HG02759 (cell line): Measurements from ENCODE around the gene DNAH10.

Experiments used
- ATAC-seq: cut with Tn5 transposase; IDR thresholded peaks from one replicate; pipeline ENCODE4 v1.9.1; 2021; ENCODE audit warnings: mild to moderate bottlenecking, moderate library complexity; ENCODE audit not compliant: unreplicated experiment

The DNAH10 gene

GRCh38 chr12:123961585-123962345 lies 199.7 kb downstream of the DNAH10 start:
- ATAC-seq = no peak

DNA sequence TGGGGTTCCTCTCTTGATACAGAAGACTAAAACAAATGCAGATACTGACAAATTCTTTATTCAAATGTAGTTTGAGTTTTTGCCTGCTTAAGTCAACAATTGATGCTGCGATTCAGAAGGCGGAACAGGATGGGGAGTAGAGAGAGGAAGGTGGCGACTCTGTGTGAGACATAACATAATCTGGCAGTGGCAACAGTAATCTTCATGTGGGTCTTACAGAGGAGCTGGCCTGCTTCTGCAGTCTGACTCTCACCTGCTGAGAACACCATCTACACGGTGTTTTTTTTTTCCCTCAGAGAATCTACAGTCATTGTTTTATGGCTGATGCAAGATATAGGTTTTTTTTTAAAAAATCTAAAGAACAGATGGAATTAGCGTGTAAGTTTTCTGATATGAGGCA lies 200.4 kb downstream of the DNAH10 start:
- ATAC-seq = no peak

DNA sequence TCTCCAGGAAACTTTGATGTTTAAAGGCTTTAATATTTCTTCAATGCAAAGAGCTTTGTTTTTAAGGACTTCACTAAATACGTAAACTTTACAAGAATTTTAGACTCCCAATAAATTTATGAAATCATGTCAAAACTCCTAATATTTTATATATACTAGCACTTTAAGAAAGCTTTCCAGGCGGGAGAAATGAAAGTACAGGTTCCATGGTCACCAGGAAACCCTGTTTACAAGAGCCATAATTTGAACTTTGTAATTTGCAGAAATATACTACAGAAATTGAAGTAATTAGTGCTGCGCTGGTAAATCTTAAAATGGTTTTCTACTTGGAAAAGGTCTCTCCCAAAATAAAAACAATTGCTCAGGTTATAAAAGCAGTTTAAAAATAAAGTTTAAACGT lies 201.7 kb downstream of the DNAH10 start:
- ATAC-seq = no peak

DNA sequence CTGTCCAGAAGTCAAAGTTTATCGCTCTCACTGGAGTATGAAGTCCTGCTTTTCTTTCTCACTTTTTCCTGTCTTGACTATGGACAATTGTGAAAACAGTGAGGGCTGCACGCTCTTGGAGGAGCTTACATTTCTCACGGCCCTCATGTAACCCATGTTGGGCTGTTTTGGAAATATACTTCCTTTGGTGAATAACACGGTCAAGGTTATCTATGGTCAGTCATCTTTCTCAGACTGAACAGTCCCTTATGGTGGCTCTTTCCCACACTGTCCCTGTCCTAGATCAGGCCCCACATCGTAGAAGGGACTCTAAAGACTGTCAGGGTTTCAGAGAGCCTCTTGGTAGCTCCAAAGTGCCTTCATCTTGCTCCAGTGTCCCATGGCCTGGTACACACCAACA lies 203.3 kb downstream of the DNAH10 start:
- no peak for ATAC-seq

GRCh38 chr12:123966596-123966995 lies 204.5 kb downstream of the DNAH10 start:
- ATAC-seq = no peak

DNA sequence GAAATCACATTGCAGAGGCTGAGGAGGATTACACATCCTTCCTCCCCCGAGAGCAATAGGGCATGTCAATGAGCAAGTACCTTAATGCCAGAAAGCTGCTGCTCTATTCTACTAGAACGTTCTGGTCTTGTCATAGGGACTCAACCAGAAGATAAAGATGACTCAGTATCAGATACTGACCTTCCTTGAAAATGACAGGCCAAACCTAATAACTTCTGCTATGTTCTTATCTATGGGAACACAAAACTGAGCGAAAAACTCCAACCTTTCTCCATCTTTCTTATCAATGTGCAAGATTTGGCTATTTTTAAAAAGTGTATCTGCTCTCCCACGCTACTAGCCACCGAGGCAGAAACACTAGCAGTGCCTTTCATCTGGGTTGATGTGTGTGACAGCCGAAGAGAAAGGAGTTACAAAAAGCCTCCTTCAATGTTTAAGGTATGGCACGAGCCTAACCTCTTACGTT lies 205.1 kb downstream of the DNAH10 start:
- no peak for ATAC-seq

- no peak for ATAC-seq
Measured at GRCh38 chr12:123971449-123971769, 209.3 kb downstream of the DNAH10 start.

DNA sequence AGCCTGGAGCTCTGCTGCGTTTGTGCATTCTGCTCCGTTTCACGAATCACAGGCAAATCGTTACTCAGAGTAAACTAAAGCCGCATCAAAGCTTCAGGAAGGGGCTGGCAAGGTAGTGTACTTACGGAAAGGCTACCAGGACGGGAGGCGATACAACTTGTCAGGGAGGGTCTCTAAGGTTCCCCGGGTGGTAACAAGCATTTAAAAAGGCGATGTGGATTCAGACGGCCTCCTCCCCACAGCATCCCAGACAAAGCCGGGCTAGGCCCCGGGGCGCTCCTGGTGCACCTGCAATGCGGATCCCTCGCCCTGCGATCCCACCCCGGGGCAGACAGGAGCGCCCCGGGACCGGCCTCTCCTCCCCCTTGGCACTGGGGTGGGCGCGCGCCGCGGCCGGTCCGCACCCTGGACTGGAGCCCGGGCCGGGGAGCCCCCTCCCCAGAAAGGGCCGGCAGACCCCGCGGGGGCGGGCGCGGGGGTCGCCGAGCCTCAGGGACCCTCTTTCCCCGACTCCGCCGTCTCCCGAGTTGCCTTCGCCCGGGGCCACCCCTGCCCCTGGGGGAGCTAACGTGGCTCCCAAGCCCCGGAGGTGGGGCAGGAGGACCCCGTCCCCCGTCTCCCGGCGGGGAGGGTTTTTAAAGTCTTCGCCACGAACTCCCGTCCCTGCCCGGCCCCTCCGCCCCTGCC lies 209.8 kb downstream of the DNAH10 start:
- ATAC-seq = peak; percentile 4

DNA sequence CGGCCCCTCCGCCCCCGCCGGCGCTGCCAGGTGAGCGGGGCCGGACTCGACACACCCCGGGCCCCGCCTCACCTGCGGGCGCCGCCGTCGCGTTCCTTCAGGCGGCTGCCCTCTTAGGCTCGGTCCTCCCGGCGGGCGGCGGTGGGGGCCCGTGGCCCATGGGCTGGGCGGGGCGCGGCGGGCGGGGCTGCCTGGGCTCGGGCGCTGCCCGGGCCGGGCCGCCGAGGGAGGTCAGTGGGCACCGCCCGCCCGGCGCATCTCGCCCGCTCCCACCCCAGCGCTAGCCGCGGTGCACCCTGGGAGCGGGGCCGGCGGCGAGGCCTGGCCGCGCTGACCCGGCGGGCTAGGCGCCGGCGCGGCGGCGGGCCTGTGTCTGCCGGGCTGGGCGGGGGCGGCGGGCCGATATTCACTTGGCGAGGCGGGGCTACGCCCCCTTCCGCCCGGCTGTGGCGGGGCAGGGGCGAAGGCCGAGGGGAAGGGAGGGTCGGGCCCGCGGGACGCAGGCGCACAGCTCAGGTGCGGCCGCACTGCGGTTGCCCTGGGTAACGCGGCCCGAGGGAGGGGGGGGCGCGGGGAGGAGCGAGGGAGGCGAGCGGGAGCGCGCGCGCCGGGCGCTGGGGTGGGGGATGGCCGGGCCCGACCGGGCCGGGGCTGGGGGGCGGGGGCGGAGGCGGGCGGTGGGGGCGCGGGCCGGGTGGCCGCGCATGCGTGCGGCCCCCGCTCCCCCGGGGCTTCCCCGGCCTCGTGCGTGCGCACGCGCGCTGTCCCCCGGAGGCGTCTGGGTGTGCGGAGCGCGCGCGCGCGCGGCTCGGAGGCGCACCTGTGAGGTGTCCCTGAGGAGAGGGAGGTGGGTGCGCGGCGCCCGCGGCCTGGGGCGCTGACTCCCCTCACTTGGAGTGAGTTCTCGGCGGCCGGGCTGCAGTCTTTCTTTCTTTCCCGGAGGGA lies 210.6 kb downstream of the DNAH10 start, which contains the start of the genes CCDC92 and ZNF664:
CCDC92 (minus strand) TSS at position 375 of the 945 bp plus-strand sequence. CDS start 28,526 bp downstream, outside the sequence.
ZNF664 (plus strand) TSS at position 759 of the 945 bp plus-strand sequence. CDS start 38,930 bp downstream, outside the sequence.
- peak; percentile 83 for ATAC-seq

DNA sequence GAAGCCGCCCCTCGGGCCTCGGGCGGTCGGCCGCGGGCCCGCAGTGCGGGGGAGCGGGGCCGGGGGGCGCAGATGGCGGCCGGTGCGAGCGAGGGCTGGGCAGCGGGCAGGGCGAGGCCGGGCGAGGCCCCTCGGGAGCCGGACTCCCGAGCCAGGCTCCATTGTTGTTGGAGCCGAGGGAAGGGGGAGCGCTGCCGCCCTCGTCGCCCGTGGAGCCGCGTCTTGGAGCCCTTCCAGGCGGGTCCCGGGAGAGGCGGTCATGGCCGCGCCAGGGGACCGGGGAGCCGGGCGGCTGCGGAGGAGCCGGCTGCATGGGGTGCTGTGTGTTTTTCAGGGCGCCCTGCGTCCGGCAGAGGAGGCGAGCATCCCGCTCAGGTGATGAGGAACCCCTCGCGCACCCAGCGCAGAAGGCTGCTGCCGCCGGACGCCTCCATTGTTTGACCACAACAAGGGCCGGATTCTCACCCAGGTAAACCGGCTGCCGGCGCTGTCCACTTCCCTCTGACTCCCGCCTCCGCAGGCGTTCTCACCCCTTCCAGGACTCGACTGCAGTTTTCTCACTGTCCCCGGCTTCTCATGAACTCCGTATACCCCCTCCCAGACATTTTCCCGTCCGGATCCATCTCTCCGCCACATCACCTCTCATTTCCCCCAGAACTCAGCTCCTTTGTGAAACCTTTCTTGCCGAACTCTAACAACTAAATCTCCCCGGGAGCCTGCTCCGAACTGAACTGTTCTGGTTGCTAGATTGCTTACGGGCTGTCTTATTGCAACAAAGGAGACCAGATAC lies 211.6 kb downstream of the DNAH10 start:
- peak; percentile 4 for ATAC-seq

DNA sequence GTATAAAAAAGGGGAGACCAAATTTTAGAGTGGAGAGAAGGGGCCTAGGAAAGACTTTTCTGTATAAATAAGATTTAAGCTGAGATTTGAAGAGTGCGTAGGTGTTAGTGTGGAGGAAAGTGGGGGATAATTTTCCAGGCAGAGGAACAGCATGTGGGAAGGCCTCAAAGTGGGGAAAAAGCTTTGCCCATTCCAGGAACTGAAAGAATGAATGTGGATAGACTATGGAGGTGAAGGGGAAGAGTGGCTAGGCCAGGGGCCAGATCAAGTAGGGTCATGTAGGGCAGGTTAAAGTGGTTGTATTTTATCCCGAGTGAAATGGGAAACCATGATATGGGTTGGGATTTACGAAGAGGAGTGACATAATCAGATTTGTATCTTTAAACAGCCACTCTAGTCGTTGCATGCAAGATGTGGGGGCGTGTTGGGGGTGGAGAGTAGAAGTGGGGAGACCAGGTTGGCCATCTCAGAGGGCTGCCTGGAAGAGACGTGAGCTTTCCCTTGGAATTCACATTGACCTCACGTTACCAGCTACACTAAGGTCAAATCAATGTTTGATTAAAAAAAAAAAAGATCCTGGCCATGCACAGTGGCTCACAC lies 214.2 kb downstream of the DNAH10 start:
- ATAC-seq = no peak

DNA sequence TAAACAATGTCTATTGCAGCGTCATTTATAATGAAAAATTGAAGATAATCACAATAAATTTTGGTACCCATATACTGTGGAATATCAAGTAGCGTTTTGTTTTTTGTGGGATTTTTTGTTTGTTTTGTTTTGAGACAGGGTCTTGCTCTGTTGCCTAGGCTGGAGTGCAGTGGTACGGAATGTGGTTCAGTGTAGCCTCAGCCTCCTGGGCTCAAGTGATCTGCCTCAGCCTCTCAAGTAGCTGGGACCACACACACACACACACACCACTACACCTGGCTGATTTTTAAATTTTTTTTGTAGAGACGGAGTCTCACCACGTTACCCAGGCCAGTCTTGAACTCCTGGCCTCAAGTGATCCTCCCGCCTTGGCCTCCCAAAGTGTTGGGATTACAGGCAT lies 217.5 kb downstream of the DNAH10 start:
- ATAC-seq = no peak

DNA sequence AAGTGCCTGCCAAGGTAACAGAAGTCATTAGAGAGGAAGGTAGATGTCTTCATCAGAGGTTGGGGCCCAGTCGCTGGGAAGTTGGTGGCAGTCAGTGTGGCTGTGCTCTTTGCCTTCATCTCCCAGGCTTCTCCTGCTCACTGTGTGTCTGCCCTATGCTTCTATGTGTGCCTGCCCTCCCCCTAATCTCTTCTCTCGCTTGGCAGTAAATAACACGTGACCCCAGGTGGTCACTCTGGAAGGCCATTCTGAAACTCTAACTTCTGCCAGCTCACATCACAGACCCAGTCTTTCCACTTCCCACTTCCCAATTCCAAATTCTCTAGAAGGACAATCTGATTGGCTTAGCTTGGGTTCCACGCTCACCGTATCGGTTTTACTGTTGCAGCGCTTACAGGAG lies 220.2 kb downstream of the DNAH10 start:
- ATAC-seq = no peak

DNA sequence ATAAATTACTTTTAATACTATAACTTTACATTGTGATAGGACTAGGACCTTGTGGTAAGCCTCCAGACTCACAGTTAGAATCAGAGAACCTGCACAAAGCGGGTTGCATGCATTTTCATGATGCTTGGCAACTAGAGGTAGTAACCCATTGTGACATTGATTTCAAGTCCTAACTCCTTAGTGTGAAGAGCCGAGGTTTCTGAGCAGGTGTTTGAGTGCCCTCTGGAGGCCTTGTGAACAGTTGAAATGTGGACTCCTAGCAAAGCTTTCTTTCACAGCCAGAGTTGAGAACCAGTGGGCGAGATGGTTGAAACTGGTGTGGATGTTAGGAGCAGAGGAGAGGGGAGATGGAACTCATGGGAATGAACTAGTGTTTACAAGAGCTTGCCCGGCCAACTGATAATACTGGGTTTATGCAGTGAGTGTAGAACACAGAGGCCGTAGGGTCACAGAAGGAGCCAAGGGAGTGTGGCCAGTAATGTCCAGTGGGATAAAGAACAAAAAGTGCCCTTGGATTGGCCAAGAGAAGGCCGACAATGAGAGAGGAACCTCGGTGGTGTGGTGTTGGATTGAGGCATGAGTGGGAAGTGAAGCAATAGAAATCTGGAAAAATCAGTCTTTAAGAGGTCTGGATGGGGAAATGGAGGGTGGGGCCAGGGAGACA lies 221.9 kb downstream of the DNAH10 start:
- ATAC-seq = no peak

DNA sequence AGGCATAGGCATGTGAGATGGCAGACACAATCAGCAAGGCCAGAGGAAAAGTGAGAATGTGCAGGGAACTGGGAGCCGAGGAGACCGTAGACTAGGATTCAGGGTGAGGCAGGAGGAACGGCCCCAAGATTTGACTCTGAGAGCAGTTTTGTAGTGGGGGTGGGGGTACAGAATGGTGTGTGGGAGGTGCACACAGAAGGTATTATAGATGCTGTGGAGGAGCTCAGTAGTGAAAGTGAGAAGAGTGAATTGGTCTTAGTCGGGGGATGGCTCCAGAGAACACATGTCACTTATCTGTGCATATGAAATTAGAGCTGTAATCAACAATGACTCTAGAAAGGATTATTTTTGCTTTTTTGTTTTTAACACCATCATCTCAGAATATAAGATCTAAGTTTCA lies 222.8 kb downstream of the DNAH10 start:
- no peak for ATAC-seq
